PC-9 (cell line): ENCODE measurements around the gene MICAL3. TPM values are rescaled to one million over a fixed set of nuclear protein-coding genes. Genes with fewer than 3 reads are reported as not detected.
"Not testable (repeated sequence)": the region's sequence is repeated elsewhere in the genome, so short reads cannot be mapped to it uniquely, and the experiment has no call there.

Experiments used
- BruUV-seq: library from RNA; stranded (reverse); fragments of 400-500 nt; replicated peaks from 2 replicates; lab custom pipeline; 2021; lab: Mats Ljungman, UMichigan
- CTCF ChIA-PET: fragments of 300-600 bp; sonication (Branson Sonifier 250); formaldehyde crosslinking; loops from one replicate; lab custom pipeline; 2022; ENCODE audit warnings: antibody characterized with exemption; lab: Charles Lee
- POLR2A ChIA-PET: fragments of 300-600 bp; sonication (Branson Sonifier 250); formaldehyde crosslinking; loops from one replicate; lab custom pipeline; 2022; ENCODE audit warnings: antibody characterized with exemption; ENCODE audit not compliant: unreplicated experiment; lab: Charles Lee
- DNase-seq, 2 experiments: peaks; one replicate each; pipeline versions ENCODE4 v3.0.0 to v3.0.0-alpha.2; 2015 to 2022; ENCODE audit warnings: mixed read lengths in 1 of 2
- H2AFZ ChIP-seq: fragments of 200-600 bp; sonication (generic); 2 replicates; pipeline ENCODE4 v1.8.1; 2017; ENCODE audit warnings: antibody characterized with exemption
- H3F3A ChIP-seq: fragments of 200-600 bp; sonication (generic); 2 replicates; pipeline ENCODE4 v1.8.1; 2017; ENCODE audit warnings: antibody characterized with exemption, mild to moderate bottlenecking, low read depth; ENCODE audit not compliant: insufficient read depth
- H3K27ac ChIP-seq: fragments of 200-600 bp; sonication (generic); 2 replicates; pipeline ENCODE4 v1.6.1; 2016; ENCODE audit warnings: mixed run types
- H3K27me3 ChIP-seq: fragments of 200-600 bp; sonication (generic); 2 replicates; pipeline ENCODE4 v1.6.1; 2016; ENCODE audit warnings: low read depth, mixed run types; ENCODE audit not compliant: insufficient read depth
- H3K36me3 ChIP-seq: fragments of 200-600 bp; sonication (generic); 2 replicates; pipeline ENCODE4 v1.6.1; 2016; ENCODE audit warnings: low read depth, mixed run types
- H3K4me1 ChIP-seq: fragments of 200-600 bp; sonication (generic); replicated peaks from 2 replicates; pipeline ENCODE4 v1.6.1; 2016; ENCODE audit warnings: mixed run types; ENCODE audit not compliant: insufficient read depth
- H3K4me2 ChIP-seq: fragments of 200-600 bp; sonication (generic); 2 replicates; pipeline ENCODE4 v1.6.1; 2017; ENCODE audit warnings: mixed run types
- H3K4me3 ChIP-seq: fragments of 200-600 bp; sonication (generic); 2 replicates; pipeline ENCODE4 v1.6.1; 2016; ENCODE audit warnings: mixed run types
- H3K79me2 ChIP-seq: fragments of 200-600 bp; sonication (generic); 2 replicates; pipeline ENCODE4 v1.6.1; 2017; ENCODE audit warnings: low read depth, mixed run types
- H3K9me2 ChIP-seq: fragments of 200-600 bp; sonication (generic); 2 replicates; pipeline ENCODE4 v1.8.1; 2017; ENCODE audit warnings: mild to moderate bottlenecking; ENCODE audit not compliant: insufficient read depth
- H3K9me3 ChIP-seq: fragments of 200-600 bp; sonication (generic); 2 replicates; pipeline ENCODE4 v1.8.1; 2016; ENCODE audit warnings: low read depth; ENCODE audit not compliant: insufficient read depth
- H4K20me1 ChIP-seq: fragments of 200-600 bp; sonication (generic); 2 replicates; pipeline ENCODE4 v1.8.1; 2017; ENCODE audit not compliant: insufficient read depth
- CTCF ChIP-seq: fragments of 200-600 bp; sonication (generic); conservative IDR thresholded peaks from 2 replicates; pipeline ENCODE4 v1.6.1; 2017; ENCODE audit warnings: mixed run types, antibody characterized with exemption, mild to moderate bottlenecking, moderate library complexity
- EZH2 ChIP-seq: fragments of 200-600 bp; sonication (generic); IDR thresholded peaks from 2 replicates; pipeline ENCODE4 v1.8.0; 2017; ENCODE audit warnings: antibody characterized with exemption, low read depth
- intact Hi-C: fragments of 100-400 bp; cut with micrococcal nuclease; formaldehyde crosslinking; loops from one replicate; pipeline ENCODE4 v1.10.0; 2022; ENCODE audit not compliant: unreplicated experiment
- total RNA-seq: library from RNA; stranded (reverse); gene quantifications from 2 replicates; pipeline ENCODE4 v1.2.3, GENCODE V29; 2021

MICAL3 gene
- total RNA-seq, 1 experiment from 2014 or later, result 27.4 TPM

- H3K4me3 ChIP-seq, result no peak overlapping the region
- H3K27me3 ChIP-seq, result no peaks in the 10 kb centered on the region
- ChIA-PET CTCF (no interaction called here), POLR2A (no interaction called here)
- TF ChIP-seq EZH2 (no peak), CTCF (no peak)
- no peaks in the 10 kb centered on the region for H3K9me2 ChIP-seq
- H2AFZ ChIP-seq, result no peak overlapping the region
- H3K4me2 ChIP-seq, result no peak overlapping the region
- no peak for DNase-seq
- intact Hi-C loops, result no loop called here
- H3F3A ChIP-seq, result no peaks in the 10 kb centered on the region
- no peaks in the 10 kb centered on the region for H4K20me1 ChIP-seq
- no TSS peak for BruUV-seq
- no peaks in the 10 kb centered on the region for H3K9me3 ChIP-seq
- H3K79me2 ChIP-seq, result no peaks in the 10 kb centered on the region; the same call in 1 of the 2 replicates
- no peak overlapping the region for H3K27ac ChIP-seq
- no peaks in the 10 kb centered on the region for H3K36me3 ChIP-seq
- H3K4me1 ChIP-seq, result no peaks in the 10 kb centered on the region
Observed at GRCh38 chr22:17939579-17939978, 84.8 kb downstream of the MICAL3 start.

DNA sequence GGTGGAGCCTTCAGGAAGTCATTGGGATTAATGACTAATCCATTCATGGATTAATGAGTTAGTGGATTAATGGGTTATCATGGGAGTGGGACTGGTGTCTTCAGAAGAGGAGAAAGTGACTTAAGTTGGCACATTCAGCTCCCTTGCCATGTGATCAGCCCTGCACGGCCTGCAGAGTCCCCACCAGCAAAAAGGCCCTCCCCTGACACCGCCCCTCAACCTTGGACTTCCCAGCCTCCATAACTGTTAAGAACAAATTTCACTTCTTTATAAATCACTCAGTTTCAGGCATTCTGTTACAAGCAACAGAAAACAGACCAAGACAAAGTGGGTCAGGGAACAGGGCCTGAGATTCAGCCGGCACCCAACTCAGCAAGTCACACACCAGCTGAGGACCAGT, 85.3 kb downstream of the MICAL3 start:
- Histone ChIP-seq H3K4me3 (no peak overlapping the region), H3K27me3 (no peaks in the 10 kb centered on the region), H2AFZ (no peak overlapping the region), H3K9me2 (no peaks in the 10 kb centered on the region), H3K4me2 (no peak overlapping the region), H3K4me1 (no peaks in the 10 kb centered on the region), H3F3A (no peaks in the 10 kb centered on the region), H4K20me1 (no peaks in the 10 kb centered on the region), H3K36me3 (no peaks in the 10 kb centered on the region), H3K9me3 (no peaks in the 10 kb centered on the region), H3K27ac (no peak overlapping the region), H3K79me2 (peaks cover 2% of the 10 kb centered on the region; the same call in 1 of the 2 replicates)
- intact Hi-C loops, result no loop called here
- no TSS peak for BruUV-seq
- TF ChIP-seq CTCF (no peak), EZH2 (no peak)
- CTCF ChIA-PET, result no interaction called here
- DNase-seq, result no peak
- POLR2A ChIA-PET, result no interaction called here

DNA sequence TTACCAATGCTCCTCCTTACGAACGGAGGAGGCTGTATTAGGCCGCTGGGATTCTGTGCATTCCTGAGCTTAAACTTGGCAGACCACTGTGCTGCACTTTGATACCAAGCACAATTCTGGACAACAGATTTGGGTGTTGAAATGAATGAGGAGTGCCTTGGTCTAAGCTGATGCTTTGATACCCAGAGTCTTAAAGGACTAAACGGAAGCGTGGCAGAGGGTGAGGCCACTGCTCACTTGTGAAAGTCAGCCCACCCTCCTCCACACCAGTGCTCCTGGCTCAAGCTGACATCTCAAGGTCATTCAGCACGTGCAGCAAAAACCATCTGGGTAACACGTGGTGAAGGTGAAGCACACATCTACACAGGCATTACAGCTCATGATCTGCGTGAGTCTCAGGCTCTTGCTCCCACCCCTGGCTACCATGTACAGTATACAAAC, 85.9 kb downstream of the MICAL3 start:
- Histone ChIP-seq H3F3A (no peaks in the 10 kb centered on the region), H3K9me3 (no peaks in the 10 kb centered on the region), H3K4me2 (no peak overlapping the region), H3K4me3 (no peak overlapping the region), H3K9me2 (no peaks in the 10 kb centered on the region), H3K4me1 (no peaks in the 10 kb centered on the region), H2AFZ (no peak overlapping the region), H3K27me3 (no peaks in the 10 kb centered on the region), H3K79me2 (peaks cover 6% of the 10 kb centered on the region; the same call in 1 of the 2 replicates), H3K27ac (no peak overlapping the region), H4K20me1 (no peaks in the 10 kb centered on the region), H3K36me3 (no peaks in the 10 kb centered on the region)
- ChIA-PET POLR2A (no interaction called here), CTCF (no interaction called here)
- no TSS peak for BruUV-seq
- intact Hi-C loops, result no loop called here
- no peak for TF ChIP-seq EZH2
- DNase-seq, result no peak

DNA sequence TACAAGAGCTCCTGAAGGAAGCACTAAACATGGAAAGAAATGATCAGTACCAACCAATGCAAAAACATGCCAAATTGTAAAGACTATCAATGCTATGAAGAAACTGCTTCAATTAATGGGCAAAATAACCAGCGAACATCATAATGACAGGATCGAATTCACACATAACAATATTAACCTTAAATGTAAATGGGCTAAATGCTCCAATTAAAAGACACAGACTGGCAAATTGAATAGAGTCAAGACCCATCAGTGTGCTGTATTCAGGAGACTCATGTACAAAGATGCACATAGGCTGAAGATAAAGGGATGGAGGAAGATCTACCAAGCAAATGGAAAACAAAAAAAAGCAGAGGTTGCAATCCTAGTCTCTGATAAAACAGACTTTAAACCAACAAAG, 91.9 kb downstream of the MICAL3 start:
- H3F3A ChIP-seq, H3K36me3 ChIP-seq, H4K20me1 ChIP-seq, BruUV-seq, H3K4me2 ChIP-seq, H3K4me3 ChIP-seq, H2AFZ ChIP-seq, H3K4me1 ChIP-seq, H3K9me2 ChIP-seq, POLR2A ChIA-PET, H3K27ac ChIP-seq, H3K27me3 ChIP-seq, H3K9me3 ChIP-seq, CTCF ChIA-PET, DNase-seq, intact Hi-C loops: not testable (repeated sequence)
- H3K79me2 ChIP-seq, result peaks cover 17% of the 10 kb centered on the region; the same call in 1 of the 2 replicates
